ENCODE data around the gene EFR3B. TPM values are rescaled to one million over a fixed set of nuclear protein-coding genes. Genes with fewer than 3 reads are reported as not detected.
A peak's percentile ranks its signal among the peaks of the same experiment; 100 is the strongest.
"Not testable (repeated sequence)": the region's sequence is repeated elsewhere in the genome, so short reads cannot be mapped to it uniquely, and the experiment has no call there.

Gene EFR3B, protein sequence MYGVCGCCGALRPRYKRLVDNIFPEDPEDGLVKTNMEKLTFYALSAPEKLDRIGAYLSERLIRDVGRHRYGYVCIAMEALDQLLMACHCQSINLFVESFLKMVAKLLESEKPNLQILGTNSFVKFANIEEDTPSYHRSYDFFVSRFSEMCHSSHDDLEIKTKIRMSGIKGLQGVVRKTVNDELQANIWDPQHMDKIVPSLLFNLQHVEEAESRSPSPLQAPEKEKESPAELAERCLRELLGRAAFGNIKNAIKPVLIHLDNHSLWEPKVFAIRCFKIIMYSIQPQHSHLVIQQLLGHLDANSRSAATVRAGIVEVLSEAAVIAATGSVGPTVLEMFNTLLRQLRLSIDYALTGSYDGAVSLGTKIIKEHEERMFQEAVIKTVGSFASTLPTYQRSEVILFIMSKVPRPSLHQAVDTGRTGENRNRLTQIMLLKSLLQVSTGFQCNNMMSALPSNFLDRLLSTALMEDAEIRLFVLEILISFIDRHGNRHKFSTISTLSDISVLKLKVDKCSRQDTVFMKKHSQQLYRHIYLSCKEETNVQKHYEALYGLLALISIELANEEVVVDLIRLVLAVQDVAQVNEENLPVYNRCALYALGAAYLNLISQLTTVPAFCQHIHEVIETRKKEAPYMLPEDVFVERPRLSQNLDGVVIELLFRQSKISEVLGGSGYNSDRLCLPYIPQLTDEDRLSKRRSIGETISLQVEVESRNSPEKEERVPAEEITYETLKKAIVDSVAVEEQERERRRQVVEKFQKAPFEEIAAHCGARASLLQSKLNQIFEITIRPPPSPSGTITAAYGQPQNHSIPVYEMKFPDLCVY
- total RNA-seq = 1 to 10 TPM in 6 of 7 donors, under 1 TPM in 1; 0.36 to 4.5 (median 1.5) TPM
- polyA plus RNA-seq = under 1 TPM; 0.45 to 0.93 TPM
- long read RNA-seq, donor 1, partial matches to known transcripts = 0 of 1 reads
- long read RNA-seq, donor 1, other reads (novel, unspliced or antisense) = 1 of 1 reads
- long read RNA-seq, donor 2 = 0 reads
- long read RNA-seq, donor 3 = 0 reads

GRCh38 chr2:25041928-25042320, at the start of gene EFR3B:
Gene EFR3B (plus strand): TSS chr2:25042076. CDS start chr2:25042313, 237 bp downstream.
- Histone ChIP-seq H3K4me3 (peak within 1 kb of the TSS; percentile 49), H3K9me3 (no peaks in the 10 kb centered on the region), H3K27me3 (no peaks in the 10 kb centered on the region), H3K36me3 (no peaks in the 10 kb centered on the region), H3K27ac (peak within 1 kb of the TSS in 1 of 2 donors; percentile 50), H3K4me1 (ENCODE audit: insufficient read depth) (peaks cover 5% of the 10 kb centered on the region)
- intact Hi-C loops (cut with DNase I) = no loop called here
- DNase-seq = peak; percentile 93 to 95 (median 95)
- 0 to 1% methylated on average over 21 to 54 of the region's 54 CpGs; no CpG with 5 or more reads in 1 of the 3 donors for WGBS, 3 donors
- no peak for TF ChIP-seq EP300 (IDR thresholded peaks at IDR 0.05)
- TF ChIP-seq, protein P1, sequence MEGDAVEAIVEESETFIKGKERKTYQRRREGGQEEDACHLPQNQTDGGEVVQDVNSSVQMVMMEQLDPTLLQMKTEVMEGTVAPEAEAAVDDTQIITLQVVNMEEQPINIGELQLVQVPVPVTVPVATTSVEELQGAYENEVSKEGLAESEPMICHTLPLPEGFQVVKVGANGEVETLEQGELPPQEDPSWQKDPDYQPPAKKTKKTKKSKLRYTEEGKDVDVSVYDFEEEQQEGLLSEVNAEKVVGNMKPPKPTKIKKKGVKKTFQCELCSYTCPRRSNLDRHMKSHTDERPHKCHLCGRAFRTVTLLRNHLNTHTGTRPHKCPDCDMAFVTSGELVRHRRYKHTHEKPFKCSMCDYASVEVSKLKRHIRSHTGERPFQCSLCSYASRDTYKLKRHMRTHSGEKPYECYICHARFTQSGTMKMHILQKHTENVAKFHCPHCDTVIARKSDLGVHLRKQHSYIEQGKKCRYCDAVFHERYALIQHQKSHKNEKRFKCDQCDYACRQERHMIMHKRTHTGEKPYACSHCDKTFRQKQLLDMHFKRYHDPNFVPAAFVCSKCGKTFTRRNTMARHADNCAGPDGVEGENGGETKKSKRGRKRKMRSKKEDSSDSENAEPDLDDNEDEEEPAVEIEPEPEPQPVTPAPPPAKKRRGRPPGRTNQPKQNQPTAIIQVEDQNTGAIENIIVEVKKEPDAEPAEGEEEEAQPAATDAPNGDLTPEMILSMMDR (IDR thresholded peaks at IDR 0.05) = peak in 1 of 3 donors; percentile 30
- peak; percentile 22 for TF ChIP-seq POLR2A (IDR thresholded peaks at IDR 0.05)

- Histone ChIP-seq H3K9me3 (no peaks in the 10 kb centered on the region), H3K27ac (no peak overlapping the region), H3K36me3 (no peaks in the 10 kb centered on the region), H3K27me3 (no peaks in the 10 kb centered on the region), H3K4me3 (no peak overlapping the region), H3K4me1 (ENCODE audit: insufficient read depth) (no peaks in the 10 kb centered on the region)
- 44 to 55% (median 49%) methylated on average over 6 of the region's 6 CpGs for WGBS, 3 donors
- DNase-seq = no peak
- TF ChIP-seq POLR2A (IDR thresholded peaks at IDR 0.05) (no peak), EP300 (IDR thresholded peaks at IDR 0.05) (no peak)
- TF ChIP-seq, protein P1 (IDR thresholded peaks at IDR 0.05) = no peak
- intact Hi-C loops (cut with DNase I) = no loop called here
These were observed 48.3 kb upstream of the EFR3B start for GRCh38 chr2:24993406-24994145.

DNA sequence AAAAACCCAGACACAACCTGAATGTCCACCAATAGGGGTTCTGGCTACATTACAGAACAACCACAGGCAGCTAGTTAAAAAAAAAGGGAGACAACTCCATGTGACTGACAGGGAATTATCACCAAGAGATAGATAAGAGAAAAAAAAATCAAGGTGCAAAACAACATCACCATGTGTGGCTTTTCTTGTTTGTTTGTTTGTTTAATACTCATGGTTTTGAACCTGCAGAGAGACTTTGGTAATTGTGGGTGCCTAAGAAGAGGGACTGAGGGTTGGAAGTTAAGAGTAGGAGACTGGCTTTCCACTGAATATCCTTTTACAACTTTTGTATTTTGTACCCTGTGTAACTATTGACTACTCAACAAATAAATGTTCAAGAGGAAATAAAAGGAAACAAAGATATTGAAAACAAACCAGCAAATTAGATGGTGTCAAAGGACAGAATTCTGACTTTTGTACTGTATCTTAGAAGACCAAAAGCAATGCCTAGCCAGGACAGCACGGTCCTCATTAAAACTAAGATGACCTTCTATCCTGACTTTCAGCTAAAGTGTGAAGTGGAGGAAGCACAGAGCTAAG, 47.6 kb upstream of the EFR3B start:
- intact Hi-C loops (cut with DNase I) = no loop called here
- Histone ChIP-seq H3K9me3 (no peaks in the 10 kb centered on the region), H3K27me3 (no peaks in the 10 kb centered on the region), H3K36me3 (no peaks in the 10 kb centered on the region), H3K27ac (no peak overlapping the region), H3K4me1 (ENCODE audit: insufficient read depth) (no peaks in the 10 kb centered on the region), H3K4me3 (no peak overlapping the region)
- TF ChIP-seq EP300 (IDR thresholded peaks at IDR 0.05) (no peak), POLR2A (IDR thresholded peaks at IDR 0.05) (no peak)
- TF ChIP-seq, protein P1 (IDR thresholded peaks at IDR 0.05) = no peak
- WGBS, 3 donors = 35 to 59% (median 56%) methylated on average over 1 of the region's 1 CpG
- DNase-seq = no peak

GRCh38 chr2:24999097-24999496, 42.8 kb upstream of the EFR3B start:
- 82 to 84% (median 83%) methylated on average over 8 of the region's 8 CpGs for WGBS, 3 donors
- not testable (repeated sequence) for DNase-seq, H3K36me3 ChIP-seq

More at GRCh38 chr2:24999097-24999496, 42.8 kb upstream of the EFR3B start:
- intact Hi-C loops (cut with DNase I); H3K27ac ChIP-seq; H3K4me3 ChIP-seq; H3K4me1 ChIP-seq (ENCODE audit: insufficient read depth); H3K27me3 ChIP-seq; H3K9me3 ChIP-seq: not testable (repeated sequence)

All from ovary (tissue), 10 donors.